GM18517 (cell line): ENCODE results near the gene ABCB8.

Experiments
- ATAC-seq: cut with Tn5 transposase; IDR thresholded peaks from one replicate; pipeline ENCODE4 v1.9.1; 2021; ENCODE audit warnings: mild to moderate bottlenecking, moderate library complexity; ENCODE audit not compliant: unreplicated experiment

Gene ABCB8

DNA sequence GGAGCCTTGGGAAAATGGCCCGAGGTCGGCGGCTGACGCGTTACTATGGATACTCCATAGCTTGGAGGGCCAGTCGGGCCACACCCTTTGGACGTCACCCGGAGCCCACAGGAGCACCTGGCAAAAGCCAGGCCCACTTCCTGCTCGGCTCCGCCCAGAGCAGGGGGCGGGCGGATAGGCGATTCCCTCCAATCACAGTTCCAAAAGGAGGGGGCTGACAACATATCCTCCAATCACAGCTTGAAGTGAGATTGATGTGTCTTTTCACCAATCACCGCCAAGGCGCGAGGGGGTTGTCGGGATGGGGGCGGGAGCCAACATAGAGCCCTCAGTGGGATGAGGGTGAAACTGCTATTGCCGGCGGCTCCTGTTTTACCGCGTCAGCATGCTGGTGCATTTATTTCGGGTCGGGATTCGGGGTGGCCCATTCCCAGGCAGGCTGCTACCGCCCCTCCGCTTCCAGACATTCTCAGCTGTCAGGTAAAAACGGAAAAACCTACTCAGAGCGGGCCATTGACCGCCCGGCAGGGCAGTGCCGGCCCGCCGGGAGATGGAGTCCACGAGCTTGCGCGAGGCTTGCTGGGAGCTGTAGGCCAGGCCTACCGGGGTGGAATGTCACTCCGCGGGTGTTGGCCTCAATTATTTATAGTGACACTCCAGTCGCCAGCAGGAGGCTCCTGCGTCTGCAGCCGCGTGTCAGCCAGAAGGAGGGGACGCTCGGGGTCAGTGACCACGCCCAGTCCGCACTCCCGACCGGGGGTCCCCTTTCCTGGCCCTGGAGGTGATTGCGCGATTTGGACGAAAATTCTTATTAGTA is at the start of gene ABCB8:
ABCB8 (plus strand) TSS at position 320 of the 817 bp plus-strand sequence; CDS start at position 386, 66 bp downstream.
- peak; percentile 95 for ATAC-seq

DNA sequence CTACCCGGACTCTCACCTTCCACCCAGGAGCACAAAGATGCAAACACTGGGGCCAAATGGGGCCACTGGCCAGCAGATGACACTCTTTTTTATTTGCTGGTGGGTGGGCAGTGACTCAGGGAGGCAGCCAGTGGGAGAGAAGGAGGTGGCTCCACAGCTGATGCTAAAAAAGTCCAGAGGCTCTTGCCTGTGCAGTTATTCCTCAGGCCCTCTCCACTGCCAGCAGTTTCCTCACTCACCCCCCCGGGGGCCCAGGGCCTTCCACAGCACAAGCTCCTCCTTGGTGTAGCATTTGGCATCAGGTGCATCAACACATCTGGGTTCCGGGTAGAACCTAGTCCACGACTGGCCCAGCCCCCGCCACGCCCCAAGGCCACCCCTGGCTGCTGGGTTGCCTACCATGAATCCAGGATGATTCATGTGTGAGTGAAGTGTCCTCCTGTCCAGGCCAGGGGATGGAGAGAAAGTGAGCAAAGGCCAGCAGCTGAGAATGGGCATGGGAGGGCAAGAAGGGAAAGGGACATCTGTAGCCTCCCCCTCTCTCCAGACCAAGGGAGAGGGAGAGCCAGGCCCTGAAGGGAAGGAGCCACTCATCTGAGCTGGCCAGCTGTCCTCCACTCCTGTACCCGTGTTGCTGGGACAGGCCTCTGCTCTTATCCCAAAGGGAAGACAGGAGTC is 48.4 kb upstream of the ABCB8 start:
- no peak for ATAC-seq

DNA sequence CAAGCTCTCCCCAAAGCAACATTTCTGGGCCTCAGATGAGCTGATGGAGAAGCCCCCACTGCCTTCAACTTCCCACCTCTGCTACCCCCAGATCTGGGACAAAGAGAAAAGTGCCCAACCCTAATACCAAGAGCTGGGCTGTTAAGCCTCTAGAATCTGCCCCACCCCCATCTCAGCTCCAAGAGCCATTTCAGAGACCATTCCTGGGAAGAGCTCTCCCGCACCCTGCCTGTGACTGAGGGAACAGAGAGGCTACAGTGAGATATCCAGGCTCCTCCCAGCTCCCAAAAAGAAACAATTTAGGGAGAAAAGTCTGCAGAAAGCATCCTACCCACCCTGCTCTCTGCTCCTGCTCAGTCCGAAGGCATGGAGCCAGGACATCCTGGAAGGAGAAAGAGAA is 47.6 kb upstream of the ABCB8 start:
- ATAC-seq = no peak

DNA sequence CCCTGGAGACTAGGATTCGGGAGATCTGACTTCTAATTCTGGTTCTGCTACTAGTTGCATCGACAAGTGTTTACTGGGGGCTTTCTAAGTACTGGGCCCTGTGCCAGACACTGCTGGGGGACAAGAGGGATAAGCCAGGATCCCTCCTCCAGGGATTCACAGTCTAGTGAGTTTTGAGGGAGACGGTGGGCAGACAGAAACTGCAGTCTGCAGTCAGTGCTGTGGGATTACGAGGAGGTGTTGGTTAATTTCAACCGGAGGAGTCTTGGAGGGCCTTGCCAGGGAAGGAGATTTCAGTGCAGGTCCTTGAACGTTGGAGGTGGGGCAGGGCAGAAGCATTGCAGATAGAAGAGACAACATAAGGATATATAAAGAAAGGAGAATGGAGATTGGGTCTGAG is 46.6 kb upstream of the ABCB8 start:
- ATAC-seq = no peak

DNA sequence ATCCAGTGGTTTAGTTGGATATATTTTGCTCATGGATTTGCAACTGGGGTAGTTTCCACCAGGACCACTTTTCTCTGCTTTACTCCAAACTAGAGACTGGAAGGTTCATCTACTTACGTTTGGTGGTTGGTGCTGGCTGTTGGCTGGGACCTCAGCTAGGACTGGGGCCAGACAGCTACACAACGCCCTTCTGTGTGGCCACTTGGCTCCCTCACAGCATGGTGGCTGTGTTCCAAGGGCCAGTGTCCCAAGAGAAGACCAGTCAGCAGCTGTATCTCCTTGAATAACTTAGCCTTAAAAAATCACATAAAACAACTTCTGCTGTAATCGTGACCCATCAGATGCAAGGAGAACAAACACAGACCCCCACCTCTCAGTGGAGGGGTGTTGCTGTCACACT is 45.9 kb upstream of the ABCB8 start:
- no peak for ATAC-seq

DNA sequence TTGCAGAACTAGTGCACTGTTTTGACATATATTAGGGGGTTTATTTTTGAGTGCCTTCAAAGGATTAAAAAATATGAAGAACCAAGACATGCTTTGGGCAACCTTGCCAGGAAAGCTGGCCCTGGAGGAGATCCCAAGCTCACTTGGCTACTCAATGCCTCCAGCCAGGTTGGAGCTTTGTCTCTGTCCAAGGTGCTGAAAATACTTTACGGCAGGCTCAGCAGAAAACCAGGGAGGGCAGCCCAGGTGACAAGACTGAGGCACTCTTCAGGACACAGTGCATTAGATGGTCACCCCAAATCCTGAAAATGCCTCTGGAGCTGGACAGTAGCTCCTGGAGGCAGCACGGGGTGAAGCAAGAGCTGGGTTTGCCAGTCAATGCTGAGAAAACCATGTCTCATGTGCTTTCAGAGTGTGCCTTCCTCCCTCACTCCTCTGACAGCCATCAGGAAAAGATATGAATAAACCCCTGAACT is 44.3 kb upstream of the ABCB8 start:
- no peak for ATAC-seq

DNA sequence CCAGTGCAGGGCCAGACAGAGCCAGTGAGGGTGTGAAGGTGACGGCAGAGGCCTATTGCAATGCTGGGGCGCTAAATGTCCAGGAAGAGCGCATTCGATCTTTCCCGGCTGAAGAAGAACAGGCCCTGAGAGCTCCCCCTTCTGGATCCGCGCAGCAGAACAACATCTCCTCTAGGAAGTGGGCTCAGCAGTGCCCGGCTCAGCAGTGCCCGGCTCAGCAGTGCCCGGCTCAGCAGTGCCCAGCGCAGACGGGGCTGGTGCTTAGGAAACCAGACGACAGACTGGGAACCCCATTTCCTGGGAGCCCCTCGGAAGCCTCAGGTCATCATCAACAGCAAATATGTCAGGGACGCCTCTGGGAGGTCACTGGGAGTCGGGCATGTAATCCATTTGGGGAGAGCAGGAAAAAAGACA is 42.1 kb upstream of the ABCB8 start:
- no peak for ATAC-seq

DNA sequence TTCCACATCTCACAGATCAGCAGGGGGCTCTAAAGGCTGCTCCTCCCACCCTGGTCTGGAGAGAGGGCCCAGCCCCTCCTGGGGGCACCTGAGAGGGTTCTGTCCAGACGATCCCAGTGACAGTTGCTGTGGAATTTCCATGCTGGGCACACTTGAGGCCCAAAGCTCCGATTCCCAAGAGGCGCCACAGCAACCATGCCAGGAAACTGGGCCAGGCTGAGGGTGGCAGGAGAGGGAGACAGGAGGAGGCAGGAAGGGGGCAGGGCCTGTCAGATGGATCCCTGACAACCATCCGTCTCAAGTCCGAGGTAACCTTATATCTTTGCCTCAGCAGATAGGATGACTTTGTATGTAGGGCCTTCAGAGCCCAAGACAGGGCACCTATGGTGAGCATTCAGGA is 41.7 kb upstream of the ABCB8 start:
- no peak for ATAC-seq

DNA sequence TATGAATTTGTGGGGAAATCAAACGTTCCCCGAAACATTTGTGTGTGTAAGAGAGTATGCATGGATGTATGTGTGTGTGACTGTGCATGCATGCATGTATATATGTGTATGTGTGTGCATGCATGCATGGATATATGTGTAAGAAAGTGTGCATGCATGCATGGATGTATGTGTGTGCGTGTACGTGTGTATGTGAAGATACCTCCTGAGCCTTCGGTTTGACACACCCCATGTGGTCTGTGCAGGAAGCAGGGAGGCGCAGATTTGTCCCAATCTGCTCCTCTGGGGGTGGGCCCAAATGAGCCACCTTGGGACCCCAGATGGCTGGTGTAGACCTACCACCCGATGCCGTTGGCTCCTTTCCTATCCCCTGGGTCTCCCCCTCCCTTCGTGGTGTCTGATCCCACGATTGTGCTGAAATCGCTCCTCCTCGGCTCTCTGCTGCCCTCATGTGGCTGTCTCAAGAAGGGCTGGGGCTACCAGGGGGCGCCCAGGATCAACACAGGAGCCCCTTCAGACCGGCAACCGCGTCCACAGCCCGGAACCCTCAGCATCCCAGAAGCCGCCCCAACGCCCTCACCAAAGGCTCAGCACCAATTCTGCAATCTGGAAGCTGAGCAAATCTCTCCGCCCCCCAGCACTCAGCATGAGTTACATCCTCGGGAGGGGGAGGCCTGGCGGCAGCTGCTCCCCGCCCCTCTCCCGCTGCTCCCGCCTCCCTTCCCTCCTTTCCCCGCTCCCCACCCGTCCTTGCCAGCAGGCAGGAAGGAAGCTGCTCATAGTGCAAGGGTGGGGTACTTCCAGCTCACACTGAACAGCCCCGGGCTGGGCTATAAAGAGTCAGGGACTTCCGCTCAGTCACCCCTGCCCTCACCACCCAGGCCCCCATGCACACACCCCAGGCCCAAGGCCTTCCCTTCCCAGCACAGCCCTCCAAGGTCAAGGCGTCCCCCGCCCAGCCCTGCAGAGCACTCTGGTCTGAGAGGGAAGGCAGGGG is 39.7 kb upstream of the ABCB8 start:
- no peak for ATAC-seq

DNA sequence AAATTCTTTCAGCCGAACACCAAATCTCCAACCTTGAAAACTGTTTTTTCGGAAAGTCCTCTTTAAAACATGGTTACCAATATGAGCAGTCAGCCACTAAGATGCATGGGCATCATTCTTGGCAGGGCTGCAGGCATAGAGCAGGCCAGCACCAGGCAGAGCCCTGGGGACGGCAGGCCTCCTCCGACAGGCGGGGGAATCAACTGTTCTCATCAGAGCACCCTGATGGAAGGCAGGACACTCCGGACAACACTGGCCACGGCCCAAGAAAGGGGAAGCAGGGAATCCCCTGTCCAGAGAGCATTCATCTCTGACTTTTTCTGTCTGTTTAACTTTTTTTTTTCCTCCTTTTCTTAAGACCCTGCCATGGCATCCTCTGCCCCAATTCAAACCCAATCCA is 38.8 kb upstream of the ABCB8 start:
- no peak for ATAC-seq

DNA sequence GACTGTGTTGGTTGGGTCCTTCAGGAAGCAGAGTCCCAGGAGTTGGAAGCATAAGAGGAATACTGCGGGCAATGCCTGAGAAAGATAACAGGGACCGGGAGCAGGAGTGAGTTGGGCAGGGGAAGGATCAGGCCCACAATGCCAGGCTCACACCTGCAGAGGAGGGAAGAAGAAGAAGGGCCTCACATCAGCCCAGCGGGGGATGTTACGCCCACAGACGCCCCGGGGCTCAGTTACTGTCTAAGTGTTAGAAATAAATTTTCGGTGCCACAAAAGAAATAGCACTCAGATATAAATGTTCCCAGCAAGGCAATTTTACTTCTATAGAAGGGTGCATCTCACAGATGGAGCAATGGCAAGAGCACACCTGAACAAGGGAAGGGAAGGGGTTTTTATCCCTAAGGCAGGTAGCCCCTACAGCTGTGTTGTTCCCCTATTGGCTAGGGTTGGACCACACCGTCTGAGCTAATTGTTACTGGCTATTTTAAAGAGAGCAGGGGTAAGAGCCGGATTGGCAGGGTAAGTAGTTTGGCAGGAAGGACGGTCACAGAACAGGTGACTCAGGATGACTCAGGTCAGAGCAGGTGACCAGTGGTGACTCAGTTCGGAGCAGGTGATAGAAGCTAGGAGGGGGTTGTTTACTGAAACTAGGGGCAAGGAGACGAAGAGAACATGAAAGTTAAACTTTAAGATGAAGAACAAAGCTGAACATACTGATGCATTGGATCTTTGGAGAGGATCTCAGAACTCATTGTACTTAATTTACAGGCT is 37.6 kb upstream of the ABCB8 start, which contains the start of gene NOS3:
NOS3 (plus strand) TSS at position 602 of the 771 bp plus-strand sequence. CDS start 2,787 bp downstream, outside the sequence.
- no peak for ATAC-seq

DNA sequence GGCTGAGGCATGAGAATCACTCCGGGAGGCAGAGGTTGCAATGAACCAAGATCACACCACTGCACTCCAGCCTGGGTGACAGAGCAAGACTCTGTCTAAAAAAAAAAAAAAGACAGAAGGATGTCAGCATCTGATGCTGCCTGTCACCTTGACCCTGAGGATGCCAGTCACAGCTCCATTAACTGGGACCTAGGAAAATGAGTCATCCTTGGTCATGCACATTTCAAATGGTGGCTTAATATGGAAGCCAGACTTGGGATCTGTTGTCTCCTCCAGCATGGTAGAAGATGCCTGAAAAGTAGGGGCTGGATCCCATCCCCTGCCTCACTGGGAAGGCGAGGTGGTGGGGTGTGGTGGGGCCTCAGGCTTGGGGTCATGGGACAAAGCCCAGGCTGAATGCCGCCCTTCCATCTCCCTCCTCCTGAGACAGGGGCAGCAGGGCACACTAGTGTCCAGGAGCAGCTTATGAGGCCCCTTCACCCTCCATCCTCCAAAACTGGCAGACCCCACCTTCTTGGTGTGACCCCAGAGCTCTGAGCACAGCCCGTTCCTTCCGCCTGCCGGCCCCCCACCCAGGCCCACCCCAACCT is 36.1 kb upstream of the ABCB8 start:
- ATAC-seq = no peak

DNA sequence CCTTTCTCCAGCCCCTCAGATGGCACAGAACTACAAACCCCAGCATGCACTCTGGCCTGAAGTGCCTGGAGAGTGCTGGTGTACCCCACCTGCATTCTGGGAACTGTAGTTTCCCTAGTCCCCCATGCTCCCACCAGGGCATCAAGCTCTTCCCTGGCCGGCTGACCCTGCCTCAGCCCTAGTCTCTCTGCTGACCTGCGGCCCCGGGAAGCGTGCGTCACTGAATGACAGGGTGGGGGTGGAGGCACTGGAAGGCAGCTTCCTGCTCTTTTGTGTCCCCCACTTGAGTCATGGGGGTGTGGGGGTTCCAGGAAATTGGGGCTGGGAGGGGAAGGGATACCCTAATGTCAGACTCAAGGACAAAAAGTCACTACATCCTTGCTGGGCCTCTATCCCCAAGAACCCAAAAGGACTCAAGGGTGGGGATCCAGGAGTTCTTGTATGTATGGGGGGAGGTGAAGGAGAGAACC is 35.4 kb upstream of the ABCB8 start:
- no peak for ATAC-seq

DNA sequence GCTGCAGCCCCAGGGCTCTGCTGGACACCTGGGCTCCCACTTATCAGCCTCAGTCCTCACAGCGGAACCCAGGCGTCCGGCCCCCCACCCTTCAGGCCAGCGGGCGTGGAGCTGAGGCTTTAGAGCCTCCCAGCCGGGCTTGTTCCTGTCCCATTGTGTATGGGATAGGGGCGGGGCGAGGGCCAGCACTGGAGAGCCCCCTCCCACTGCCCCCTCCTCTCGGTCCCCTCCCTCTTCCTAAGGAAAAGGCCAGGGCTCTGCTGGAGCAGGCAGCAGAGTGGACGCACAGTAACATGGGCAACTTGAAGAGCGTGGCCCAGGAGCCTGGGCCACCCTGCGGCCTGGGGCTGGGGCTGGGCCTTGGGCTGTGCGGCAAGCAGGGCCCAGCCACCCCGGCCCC is 34.7 kb upstream of the ABCB8 start:
- ATAC-seq = no peak

DNA sequence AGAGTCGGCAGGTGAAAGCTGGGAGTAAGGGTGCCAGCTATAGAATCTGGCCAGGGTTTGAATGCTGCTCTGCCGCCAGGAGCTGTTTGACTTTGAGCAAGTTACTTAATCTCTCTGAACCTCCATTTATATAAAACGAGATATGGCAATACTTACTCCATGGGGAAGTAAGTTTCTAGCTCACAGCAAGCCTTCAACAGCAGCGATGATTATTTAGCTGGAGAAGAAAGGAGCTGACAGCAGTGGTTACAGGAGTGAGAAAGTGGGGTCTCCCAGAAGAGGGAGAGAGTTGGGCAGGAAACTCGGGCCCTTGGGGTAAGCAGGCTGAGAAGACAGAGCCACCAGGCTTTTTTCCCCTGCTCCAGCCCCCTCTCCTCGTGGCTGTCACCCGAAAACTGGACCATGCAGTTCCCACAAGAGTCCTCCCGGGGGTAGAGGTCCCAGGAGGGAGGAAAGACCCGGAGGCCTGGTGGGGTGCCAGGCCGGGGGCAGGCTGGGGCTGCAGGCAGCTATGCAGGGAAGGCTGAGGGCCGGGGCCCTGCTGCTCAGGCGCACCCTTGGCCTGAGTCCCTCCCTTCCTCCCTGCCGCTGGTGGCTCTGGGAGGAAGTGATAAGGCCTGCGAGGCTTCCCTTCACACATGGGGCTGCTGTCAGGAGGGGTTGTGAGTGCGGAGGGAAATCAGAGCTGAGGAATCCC is 34.0 kb upstream of the ABCB8 start:
- no peak for ATAC-seq

DNA sequence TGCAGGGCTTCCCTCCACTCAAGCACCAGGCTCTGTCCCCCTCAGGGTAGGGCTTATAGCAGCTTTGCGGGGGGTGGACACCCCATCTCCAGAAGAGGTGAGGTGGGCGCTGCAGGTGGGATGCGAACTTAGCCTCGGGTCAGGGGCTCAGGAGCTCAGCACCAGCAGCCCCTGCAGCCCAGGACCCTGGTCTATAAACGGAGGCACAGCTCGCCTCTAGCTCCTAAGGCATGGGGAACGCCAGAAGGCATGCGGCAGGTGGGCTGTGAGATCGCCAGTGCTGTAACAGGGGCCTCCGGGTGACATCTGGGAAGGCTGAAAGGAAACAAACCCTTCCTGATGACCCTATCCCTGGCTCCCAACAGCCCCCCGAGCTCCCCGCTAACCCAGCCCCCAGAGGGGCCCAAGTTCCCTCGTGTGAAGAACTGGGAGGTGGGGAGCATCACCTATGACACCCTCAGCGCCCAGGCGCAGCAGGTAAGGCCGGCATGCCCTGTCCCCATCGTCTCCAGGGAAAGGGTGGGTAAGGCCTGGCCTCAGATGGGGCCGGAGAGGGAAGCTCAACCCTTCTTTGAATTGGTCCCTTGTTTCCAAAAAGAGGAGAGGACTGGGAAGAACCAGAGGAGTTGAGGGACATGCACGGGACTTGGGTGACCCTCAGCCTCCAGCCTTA is 33.3 kb upstream of the ABCB8 start:
- ATAC-seq = no peak

DNA sequence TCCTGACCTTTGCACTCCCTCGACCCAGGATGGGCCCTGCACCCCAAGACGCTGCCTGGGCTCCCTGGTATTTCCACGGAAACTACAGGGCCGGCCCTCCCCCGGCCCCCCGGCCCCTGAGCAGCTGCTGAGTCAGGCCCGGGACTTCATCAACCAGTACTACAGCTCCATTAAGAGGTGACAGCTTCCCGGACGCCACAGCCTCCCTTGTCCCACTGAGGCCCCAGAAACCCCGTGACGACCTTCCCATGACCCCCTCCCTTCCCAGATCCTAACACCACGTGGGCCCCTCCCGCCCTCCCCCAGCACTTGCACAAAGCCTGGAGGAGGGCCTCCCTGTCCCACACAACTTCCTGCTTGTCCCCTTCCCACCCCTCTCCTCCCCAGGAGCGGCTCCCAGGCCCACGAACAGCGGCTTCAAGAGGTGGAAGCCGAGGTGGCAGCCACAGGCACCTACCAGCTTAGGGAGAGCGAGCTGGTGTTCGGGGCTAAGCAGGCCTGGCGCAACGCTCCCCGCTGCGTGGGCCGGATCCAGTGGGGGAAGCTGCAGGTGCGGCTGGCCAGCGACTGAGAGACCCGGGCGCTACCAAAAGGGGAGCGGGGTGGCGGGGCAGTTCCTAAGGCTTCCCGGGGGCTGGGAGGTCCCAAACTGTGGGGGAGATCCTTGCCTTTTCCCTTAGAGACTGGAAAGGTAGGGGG is 31.7 kb upstream of the ABCB8 start:
- no peak for ATAC-seq

DNA sequence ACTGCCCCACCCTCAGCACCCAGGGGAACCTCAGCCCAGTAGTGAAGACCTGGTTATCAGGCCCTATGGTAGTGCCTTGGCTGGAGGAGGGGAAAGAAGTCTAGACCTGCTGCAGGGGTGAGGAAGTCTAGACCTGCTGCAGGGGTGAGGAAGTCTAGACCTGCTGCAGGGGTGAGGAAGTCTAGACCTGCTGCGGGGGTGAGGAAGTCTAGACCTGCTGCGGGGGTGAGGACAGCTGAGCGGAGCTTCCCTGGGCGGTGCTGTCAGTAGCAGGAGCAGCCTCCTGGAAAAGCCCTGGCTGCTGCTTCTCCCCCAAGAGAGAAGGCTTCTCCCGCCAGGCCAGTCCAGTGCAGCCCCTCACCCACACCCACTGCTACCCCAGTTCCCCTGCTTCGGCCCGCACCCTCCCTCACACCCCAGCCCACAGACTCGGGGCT is 31.2 kb upstream of the ABCB8 start:
- ATAC-seq = no peak
